ENCODE results near the gene C1R.

- TF ChIP-seq CTCF (IDR thresholded peaks at IDR 0.05) (no peak), EP300 (IDR thresholded peaks at IDR 0.05; ENCODE audit: low read depth) (no peak), POLR2AphosphoS5 (IDR thresholded peaks at IDR 0.05) (no peak)
Measured at GRCh38 chr12:7068994-7069346, 23.3 kb downstream of the C1R start.
